Measurements from ENCODE around the gene FOXN1. TPM values are rescaled to one million over a fixed set of nuclear protein-coding genes. Genes with fewer than 3 reads are reported as not detected.
A peak's percentile ranks its signal among the peaks of the same experiment; 100 is the strongest.
"Not testable (repeated sequence)": the region's sequence is repeated elsewhere in the genome, so short reads cannot be mapped to it uniquely, and the experiment has no call there.

FOXN1 gene
- total RNA-seq, 2 experiments from 2014 or later = not detected

GRCh38 chr17:28569446-28569845, 63.3 kb downstream of the FOXN1 start:
- ChIA-PET CTCF (interaction anchor here (6.4 kb wide), 1 partner anchor 21 kb away, joined by 53 read pairs; no protein-coding TSS in a partner anchor), POLR2A (interaction anchor here (1.1 kb wide), 1 partner anchor 11 kb away, joined by 3 read pairs; no protein-coding TSS in a partner anchor)
- H3K9me3 Mint-ChIP-seq = no peaks in the 10 kb centered on the region
- intact Hi-C loops (cut with micrococcal nuclease) = no loop called here
- peaks cover 22% of the 10 kb centered on the region for H3K36me3 Mint-ChIP-seq
- no peak for DNase-seq
- no peak overlapping the region for H3K27ac Mint-ChIP-seq
- H3K4me3 Mint-ChIP-seq = peak overlapping the region; percentile 54
- no peaks in the 10 kb centered on the region for H3K27me3 Mint-ChIP-seq
- H3K4me1 Mint-ChIP-seq (ENCODE audit: low read depth) = peaks cover 54% of the 10 kb centered on the region

- Mint-ChIP-seq H3K4me1 (ENCODE audit: low read depth) (peaks cover 50% of the 10 kb centered on the region), H3K36me3 (peaks cover 24% of the 10 kb centered on the region), H3K4me3 (peak overlapping the region; percentile 96), H3K27me3 (no peaks in the 10 kb centered on the region), H3K27ac (peak overlapping the region; percentile 89), H3K9me3 (no peaks in the 10 kb centered on the region)
- POLR2A ChIA-PET = interaction anchor here (0.7 to 2.8 kb wide), 16 partner anchors 8 to 327 kb away, joined by 3 to 28 read pairs (median 4); partner anchors contain the start of genes BLTP2, RPL23A, SARM1 and SDF2
- CTCF ChIA-PET = interaction anchor here (0.9 to 6.4 kb wide), 8 partner anchors 8 to 40 kb away, joined by 3 to 53 read pairs (median 4); partner anchors contain the start of gene UNC119
- DNase-seq = peak; percentile 70
- intact Hi-C loops (cut with micrococcal nuclease) = loop anchor here (1.0 to 2.0 kb wide), 2 partner anchors 8 to 18 kb away; partner anchors contain the start of gene UNC119
Observed at GRCh38 chr17:28570716-28571360, 64.7 kb downstream of the FOXN1 start.

- peaks cover 24% of the 10 kb centered on the region for H3K36me3 Mint-ChIP-seq
- H3K27ac Mint-ChIP-seq = peak within 1 kb of the TSS; percentile 89
- CTCF ChIA-PET = interaction anchor here (0.6 to 6.4 kb wide), 9 partner anchors 12 to 79 kb away, joined by 3 to 53 read pairs (median 4); partner anchors contain the start of gene UNC119
- no peaks in the 10 kb centered on the region for H3K27me3 Mint-ChIP-seq
- H3K4me3 Mint-ChIP-seq = peak within 1 kb of the TSS; percentile 96
- H3K4me1 Mint-ChIP-seq (ENCODE audit: low read depth) = peaks cover 55% of the 10 kb centered on the region
- intact Hi-C loops (cut with micrococcal nuclease) = loop anchor here (2.0 kb wide), 1 partner anchor 19 kb away; the partner anchor contains the start of gene UNC119
- no peaks in the 10 kb centered on the region for H3K9me3 Mint-ChIP-seq
- POLR2A ChIA-PET = interaction anchor here (0.6 to 2.8 kb wide), 18 partner anchors 8 to 327 kb away, joined by 3 to 28 read pairs (median 4); partner anchors contain the start of genes BLTP2, IFT20, RPL23A and SARM1
- peak; percentile 96 for DNase-seq
Observed at GRCh38 chr17:28571361-28572122, 65.4 kb downstream of the FOXN1 start, which contains the start of gene PIGS. TSS of gene PIGS (minus strand) at chr17:28571524. CDS start at chr17:28571496, 28 bp downstream.

- peak overlapping the region; percentile 89 for H3K27ac Mint-ChIP-seq
- H3K27me3 Mint-ChIP-seq = no peaks in the 10 kb centered on the region
- no peaks in the 10 kb centered on the region for H3K9me3 Mint-ChIP-seq
- no peak for DNase-seq
- POLR2A ChIA-PET = interaction anchor here (0.9 to 2.8 kb wide), 9 partner anchors 11 to 201 kb away, joined by 3 to 28 read pairs (median 5); partner anchors contain the start of genes BLTP2, RPL23A, SARM1 and SPAG5
- peaks cover 55% of the 10 kb centered on the region for H3K4me1 Mint-ChIP-seq (ENCODE audit: low read depth)
- CTCF ChIA-PET = interaction anchor here (0.6 to 6.4 kb wide), 4 partner anchors 11 to 78 kb away, joined by 3 to 53 read pairs (median 4); no protein-coding TSS in a partner anchor
- intact Hi-C loops (cut with micrococcal nuclease) = no loop called here
- H3K4me3 Mint-ChIP-seq = peak overlapping the region; percentile 96
- H3K36me3 Mint-ChIP-seq = peaks cover 25% of the 10 kb centered on the region
Observed at GRCh38 chr17:28572259-28573039, 66.3 kb downstream of the FOXN1 start.

GRCh38 chr17:28573040-28573380, 66.9 kb downstream of the FOXN1 start:
- H3K36me3 Mint-ChIP-seq = peaks cover 25% of the 10 kb centered on the region
- H3K9me3 Mint-ChIP-seq = no peaks in the 10 kb centered on the region
- no peak overlapping the region for H3K4me3 Mint-ChIP-seq
- DNase-seq = no peak
- intact Hi-C loops (cut with micrococcal nuclease) = no loop called here
- H3K27ac Mint-ChIP-seq = no peak overlapping the region
- ChIA-PET POLR2A (interaction anchor here (0.6 kb wide), 1 partner anchor 22 kb away, joined by 4 read pairs; no protein-coding TSS in a partner anchor), CTCF (interaction anchor here (1.5 to 6.4 kb wide), 2 partner anchors 11 to 25 kb away, joined by 4 to 53 read pairs; no protein-coding TSS in a partner anchor)
- no peaks in the 10 kb centered on the region for H3K27me3 Mint-ChIP-seq
- peaks cover 49% of the 10 kb centered on the region for H3K4me1 Mint-ChIP-seq (ENCODE audit: low read depth)

- Mint-ChIP-seq H3K4me1 (ENCODE audit: low read depth) (peaks cover 45% of the 10 kb centered on the region), H3K9me3 (no peaks in the 10 kb centered on the region), H3K36me3 (peaks cover 27% of the 10 kb centered on the region), H3K27me3 (no peaks in the 10 kb centered on the region), H3K27ac (no peak overlapping the region), H3K4me3 (no peak overlapping the region)
- CTCF ChIA-PET = interaction anchor here (6.4 kb wide), 1 partner anchor 25 kb away, joined by 53 read pairs; no protein-coding TSS in a partner anchor
- POLR2A ChIA-PET = interaction anchor here (0.6 kb wide), 1 partner anchor 22 kb away, joined by 4 read pairs; no protein-coding TSS in a partner anchor
- DNase-seq = no peak
- intact Hi-C loops (cut with micrococcal nuclease) = no loop called here
Observed at GRCh38 chr17:28573521-28573920, 67.4 kb downstream of the FOXN1 start.

- POLR2A ChIA-PET = no interaction called here
- no peaks in the 10 kb centered on the region for H3K27me3 Mint-ChIP-seq
- peaks cover 47% of the 10 kb centered on the region for H3K4me1 Mint-ChIP-seq (ENCODE audit: low read depth)
- CTCF ChIA-PET = interaction anchor here (2.1 kb wide), 1 partner anchor 24 kb away, joined by 10 read pairs; no protein-coding TSS in a partner anchor
- no peak overlapping the region for H3K27ac Mint-ChIP-seq
- intact Hi-C loops (cut with micrococcal nuclease) = no loop called here
- H3K4me3 Mint-ChIP-seq = no peak overlapping the region
- H3K9me3 Mint-ChIP-seq = no peaks in the 10 kb centered on the region
- H3K36me3 Mint-ChIP-seq = peaks cover 32% of the 10 kb centered on the region
- DNase-seq = no peak
Observed at GRCh38 chr17:28573966-28574480, 67.9 kb downstream of the FOXN1 start.

GRCh38 chr17:28574526-28574925, 68.4 kb downstream of the FOXN1 start:
- intact Hi-C loops (cut with micrococcal nuclease) = no loop called here
- H3K4me1 Mint-ChIP-seq (ENCODE audit: low read depth) = peaks cover 50% of the 10 kb centered on the region
- no peak overlapping the region for H3K4me3 Mint-ChIP-seq
- ChIA-PET CTCF (interaction anchor here (2.1 kb wide), 1 partner anchor 24 kb away, joined by 10 read pairs; no protein-coding TSS in a partner anchor), POLR2A (interaction anchor here (1.2 kb wide), 1 partner anchor 18 kb away, joined by 3 read pairs; no protein-coding TSS in a partner anchor)
- H3K27me3 Mint-ChIP-seq = no peaks in the 10 kb centered on the region
- H3K27ac Mint-ChIP-seq = no peak overlapping the region
- peaks cover 35% of the 10 kb centered on the region for H3K36me3 Mint-ChIP-seq
- DNase-seq = peak; percentile 31
- H3K9me3 Mint-ChIP-seq = no peaks in the 10 kb centered on the region

GRCh38 chr17:28575126-28575795, 69.1 kb downstream of the FOXN1 start:
- peaks cover 37% of the 10 kb centered on the region for H3K36me3 Mint-ChIP-seq
- no peak overlapping the region for H3K4me3 Mint-ChIP-seq
- H3K9me3 Mint-ChIP-seq = no peaks in the 10 kb centered on the region
- ChIA-PET CTCF (interaction anchor here (0.7 to 2.1 kb wide), 4 partner anchors 20 to 72 kb away, joined by 3 to 10 read pairs (median 5); no protein-coding TSS in a partner anchor), POLR2A (interaction anchor here (1.2 to 1.4 kb wide), 2 partner anchors 18 to 25 kb away, joined by 3 to 6 read pairs; no protein-coding TSS in a partner anchor)
- peaks cover 51% of the 10 kb centered on the region for H3K4me1 Mint-ChIP-seq (ENCODE audit: low read depth)
- H3K27ac Mint-ChIP-seq = no peak overlapping the region
- no peaks in the 10 kb centered on the region for H3K27me3 Mint-ChIP-seq
- intact Hi-C loops (cut with micrococcal nuclease) = no loop called here
- no peak for DNase-seq

GRCh38 chr17:28576016-28576415, 69.9 kb downstream of the FOXN1 start:
- peak overlapping the region; percentile 78 for H3K4me3 Mint-ChIP-seq
- peaks cover 51% of the 10 kb centered on the region for H3K4me1 Mint-ChIP-seq (ENCODE audit: low read depth)
- DNase-seq; intact Hi-C loops (cut with micrococcal nuclease); H3K27me3 Mint-ChIP-seq; H3K9me3 Mint-ChIP-seq: not testable (repeated sequence)
- ChIA-PET CTCF (interaction anchor here (0.7 to 2.1 kb wide), 3 partner anchors 26 to 71 kb away, joined by 3 to 10 read pairs (median 7); no protein-coding TSS in a partner anchor), POLR2A (interaction anchor here (1.2 to 1.4 kb wide), 4 partner anchors 16 to 28 kb away, joined by 3 to 6 read pairs (median 4); no protein-coding TSS in a partner anchor)
- H3K27ac Mint-ChIP-seq = peak overlapping the region; percentile 58
- H3K36me3 Mint-ChIP-seq = peaks cover 38% of the 10 kb centered on the region

Data from activated CD4-positive, alpha-beta memory T cell treated with anti-CD3 and anti-CD28 coated beads for 36 hours (primary cell).